GM19467 (cell line): ENCODE measurements around the gene ETS2.

Experiments used
- ATAC-seq: cut with Tn5 transposase; IDR thresholded peaks from one replicate; pipeline ENCODE4 v1.9.1; 2021; ENCODE audit warnings: mild to moderate bottlenecking, moderate library complexity; ENCODE audit not compliant: unreplicated experiment

The ETS2 gene

DNA sequence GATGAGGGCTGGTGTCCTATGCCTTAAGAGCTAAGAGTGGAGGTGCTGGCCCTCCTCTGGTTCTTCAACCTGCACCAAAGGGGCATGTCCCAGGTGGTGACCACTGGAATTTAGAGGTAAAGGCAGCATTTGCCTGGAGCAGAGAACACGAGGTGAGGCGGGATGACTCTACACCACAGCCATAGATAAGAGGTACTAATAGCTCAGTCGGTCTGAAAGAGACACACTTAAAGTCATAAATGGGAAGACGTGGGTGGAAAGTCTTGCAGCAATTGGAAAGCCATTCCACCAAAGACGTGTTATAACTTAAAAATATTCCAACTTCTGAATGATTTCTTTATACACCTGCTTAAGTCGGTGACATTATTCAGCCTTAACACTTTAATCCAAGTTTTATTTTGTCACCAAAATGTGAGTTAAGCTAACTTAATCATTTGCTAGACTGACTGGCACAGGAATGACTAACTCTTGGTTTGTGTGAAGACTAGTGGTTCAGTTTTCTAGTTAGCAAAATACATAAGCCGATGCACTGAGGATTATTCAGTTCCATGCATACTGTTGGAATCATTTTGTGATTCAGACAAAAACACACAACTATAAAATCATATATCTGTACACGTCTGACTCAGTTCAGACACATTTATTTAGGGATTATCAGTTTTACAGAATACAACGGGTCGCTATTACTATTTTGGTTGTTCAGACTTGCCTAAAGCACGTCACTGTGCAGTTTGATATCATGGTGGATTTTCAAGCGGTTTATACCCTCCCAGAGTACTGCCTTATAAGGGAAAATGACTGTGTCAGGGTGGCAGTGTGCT lies 4.6 kb upstream of the ETS2 start:
- ATAC-seq, result no peak

- ATAC-seq, result no peak
These were observed 3.4 kb upstream of the ETS2 start for GRCh38 chr21:38802050-38803026.

GRCh38 chr21:38803075-38803660 lies 2.6 kb upstream of the ETS2 start:
- no peak for ATAC-seq

- no peak for ATAC-seq
These were observed 1.5 kb upstream of the ETS2 start for GRCh38 chr21:38804030-38804788.

DNA sequence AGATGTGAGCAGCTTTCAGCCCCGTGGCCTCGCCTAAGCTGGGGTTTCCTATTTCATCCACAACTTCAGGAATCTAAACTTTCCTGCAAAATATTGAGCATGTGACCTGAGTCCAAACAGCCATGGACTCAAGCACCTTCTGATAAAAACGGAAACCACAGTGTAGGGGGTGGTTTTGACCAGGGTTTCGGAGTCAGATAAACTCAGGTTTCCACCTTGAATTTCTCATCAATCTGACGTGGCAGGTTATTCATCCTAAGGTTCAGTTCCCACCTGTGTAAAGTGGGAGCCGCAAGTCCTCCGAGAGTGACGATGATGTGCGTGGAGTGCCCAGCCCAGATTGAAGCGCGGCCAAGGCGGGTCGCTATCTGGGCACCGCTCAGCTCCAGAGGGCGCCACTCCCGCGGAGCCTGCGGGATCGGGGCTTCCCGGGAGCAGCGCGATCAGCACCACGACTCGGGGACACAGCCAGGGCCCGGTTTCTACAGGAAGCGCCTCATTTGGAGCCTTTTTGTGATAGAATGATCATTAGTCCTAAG lies 871 bp upstream of the ETS2 start:
- ATAC-seq, result peak; percentile 3

- ATAC-seq, result peak; percentile 17
These were observed 618 bp downstream of the ETS2 start for GRCh38 chr21:38806153-38806941.

- ATAC-seq, result no peak
These were observed 1.2 kb downstream of the ETS2 start for GRCh38 chr21:38806942-38807284.

GRCh38 chr21:38807441-38807871 lies 1.7 kb downstream of the ETS2 start:
- ATAC-seq, result no peak

DNA sequence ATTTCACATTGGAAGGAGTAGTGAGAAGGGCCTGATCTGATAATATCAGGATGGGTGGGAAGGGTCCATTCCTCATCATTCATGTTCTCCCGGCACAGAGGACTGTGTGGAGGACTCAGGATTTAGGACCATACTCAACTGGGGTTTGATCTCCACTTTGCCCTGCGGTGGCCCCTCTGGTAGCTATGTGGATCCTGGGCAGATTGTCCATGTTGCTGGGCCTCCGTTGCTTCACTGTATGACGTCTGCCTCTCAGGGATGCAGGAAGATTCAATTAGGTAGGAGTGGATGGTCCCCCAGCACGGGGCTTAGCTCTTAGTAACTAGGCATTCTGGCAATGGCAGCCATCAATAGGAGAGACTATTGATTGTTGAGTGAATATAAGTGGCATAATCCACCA lies 2.3 kb downstream of the ETS2 start:
- no peak for ATAC-seq

DNA sequence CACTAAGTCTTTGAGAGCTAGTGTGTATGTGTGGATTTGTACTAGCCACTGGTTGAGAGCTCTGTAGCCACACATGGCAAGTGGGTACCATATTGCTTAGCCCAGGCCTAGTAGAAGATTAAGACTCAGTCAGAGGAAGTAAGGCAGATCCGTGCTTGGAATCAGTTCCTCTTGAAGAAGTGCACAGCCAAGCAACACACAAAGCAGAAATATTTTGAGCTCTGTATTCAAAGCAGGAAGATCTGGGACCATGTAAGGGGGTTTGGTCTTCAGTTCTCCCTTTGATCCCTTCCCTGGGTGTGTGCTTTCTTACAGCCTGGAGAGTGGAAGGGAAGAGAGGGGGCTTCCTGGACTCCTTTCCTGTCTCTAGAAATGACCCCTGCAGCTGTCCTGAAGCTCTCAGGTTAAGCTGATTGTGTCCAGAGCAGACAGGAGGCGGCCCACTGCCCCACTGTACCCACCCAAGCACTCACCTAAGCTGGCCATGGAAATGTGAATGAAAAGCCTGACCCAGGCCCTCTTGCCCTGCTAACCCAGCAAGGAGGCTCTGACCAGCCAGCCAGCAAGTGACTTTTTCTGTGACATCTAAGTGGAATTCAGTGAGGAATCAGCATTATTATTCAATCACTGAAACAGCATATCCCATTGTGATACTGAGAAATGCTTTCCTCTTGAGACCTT lies 3.6 kb downstream of the ETS2 start:
- ATAC-seq, result no peak

- ATAC-seq, result no peak
These were observed 4.5 kb downstream of the ETS2 start for GRCh38 chr21:38810034-38810825.

GRCh38 chr21:38810826-38811164 lies 5.1 kb downstream of the ETS2 start:
- ATAC-seq, result no peak

GRCh38 chr21:38811257-38811656 lies 5.5 kb downstream of the ETS2 start:
- no peak for ATAC-seq

GRCh38 chr21:38813143-38813542 lies 7.4 kb downstream of the ETS2 start:
- ATAC-seq, result no peak

DNA sequence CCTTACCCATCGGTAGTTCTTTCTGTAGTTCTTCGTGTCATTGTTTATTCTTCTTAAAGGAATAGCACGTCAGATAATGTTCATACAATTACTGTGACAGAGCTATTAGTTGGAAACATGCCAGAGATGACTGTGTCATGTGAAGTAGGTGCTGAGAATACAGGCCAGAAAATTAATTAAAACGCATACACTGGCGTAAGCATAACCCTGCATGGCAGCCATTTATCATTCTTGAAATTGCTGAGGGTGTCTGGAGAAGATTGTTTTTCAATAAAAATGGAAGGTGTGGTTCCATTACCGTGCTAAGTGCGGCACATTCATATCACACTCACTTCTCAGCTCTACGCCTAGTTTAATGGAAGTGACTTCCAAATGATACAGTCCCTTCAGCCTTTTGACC lies 7.8 kb downstream of the ETS2 start:
- ATAC-seq, result no peak

- ATAC-seq, result no peak
These were observed 8.7 kb downstream of the ETS2 start for GRCh38 chr21:38814126-38815059.

DNA sequence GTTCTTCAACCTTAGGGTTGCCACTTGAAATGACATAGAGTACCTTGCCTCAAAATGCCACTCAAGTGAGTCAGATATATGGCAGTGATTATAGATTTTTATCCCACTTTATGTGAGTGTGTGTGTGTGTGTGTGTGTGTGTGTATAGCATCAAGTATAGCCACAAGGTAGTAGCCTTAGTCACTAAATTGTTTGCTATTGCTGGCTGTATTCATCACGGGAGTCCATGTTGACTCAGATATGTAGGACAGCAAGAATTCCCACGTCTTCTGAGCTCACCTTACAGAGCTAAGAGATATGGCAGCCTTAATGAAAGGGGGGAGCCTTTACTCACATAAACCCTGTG lies 9.3 kb downstream of the ETS2 start:
- ATAC-seq, result no peak
